Lower lobe of right lung (tissue), 2 donors: ENCODE results near the gene DPYD. TPM values are rescaled to one million over a fixed set of nuclear protein-coding genes. Genes with fewer than 3 reads are reported as not detected.

Experiments
- ATAC-seq, 2 donors: fragments of 200-7000 bp; cut with Tn5 transposase; one replicate each; pipeline ENCODE4 v1.9.1; 2020 to 2022; ENCODE audit warnings: mild to moderate bottlenecking in 2 of 2, moderate library complexity in 2 of 2
- DNase-seq: peaks from one replicate; pipeline ENCODE4 v3.0.0-alpha.2; 2020
- H3K27ac ChIP-seq: fragments of 200-600 bp; one replicate; pipeline ENCODE4 v1.8.0; 2022
- H3K27me3 ChIP-seq: fragments of 200-600 bp; one replicate; pipeline ENCODE4 v1.8.0; 2022; ENCODE audit warnings: low read depth
- H3K36me3 ChIP-seq: fragments of 200-600 bp; one replicate; pipeline ENCODE4 v1.8.0; 2022; ENCODE audit warnings: mild to moderate bottlenecking
- H3K4me1 ChIP-seq: fragments of 200-600 bp; one replicate; pipeline ENCODE4 v1.8.0; 2022
- H3K4me3 ChIP-seq: fragments of 200-600 bp; one replicate; pipeline ENCODE4 v1.8.0; 2022; ENCODE audit warnings: mild to moderate bottlenecking
- H3K9me3 ChIP-seq: fragments of 200-600 bp; one replicate; pipeline ENCODE4 v1.8.0; 2022
- CTCF ChIP-seq: fragments of 200-600 bp; IDR thresholded peaks from one replicate; pipeline ENCODE4 v1.8.0; 2022; ENCODE audit warnings: antibody characterized with exemption, mild to moderate bottlenecking
- intact Hi-C: fragments of 100-400 bp; cut with DNase I; formaldehyde crosslinking; loops from one replicate; pipeline ENCODE4 v1.11.0; 2022
- total RNA-seq: library from RNA; stranded (reverse); fragmentation: NEBNext Ultra II Directional; extraction: Animal tissue kit (Norgen Biotek cat#: 25700); gene quantifications from one replicate; pipeline ENCODE4 v1.2.1, GENCODE V29; 2021
- donor health status: DM: no; HTN: yes; CAD: no; lungs with severe emphysema.

DPYD gene
- total RNA-seq, 1 donor from 2014 or later = 91.9 TPM

GRCh38 chr1:97619706-97620105 is 301.1 kb downstream of the DPYD start:
- DNase-seq (no peak), ATAC-seq (no peak)
- no peaks in the 10 kb centered on the region for H3K27me3 ChIP-seq
- H3K4me1 ChIP-seq = no peaks in the 10 kb centered on the region
- no peaks in the 10 kb centered on the region for H3K36me3 ChIP-seq
- H3K4me3 ChIP-seq = no peak overlapping the region
- H3K27ac ChIP-seq = no peak overlapping the region
- intact Hi-C loops = no loop called here
- no peaks in the 10 kb centered on the region for H3K9me3 ChIP-seq
- no peak for TF ChIP-seq CTCF

- DNase-seq (no peak), ATAC-seq (no peak)
- no peaks in the 10 kb centered on the region for H3K27me3 ChIP-seq
- no peak overlapping the region for H3K4me3 ChIP-seq
- no peaks in the 10 kb centered on the region for H3K36me3 ChIP-seq
- no peak for TF ChIP-seq CTCF
- no peaks in the 10 kb centered on the region for H3K9me3 ChIP-seq
- no peaks in the 10 kb centered on the region for H3K4me1 ChIP-seq
- no peak overlapping the region for H3K27ac ChIP-seq
- intact Hi-C loops = no loop called here
Measured at GRCh38 chr1:97610748-97611147, 310.1 kb downstream of the DPYD start.

- TF ChIP-seq CTCF = no peak
- Histone ChIP-seq H3K9me3 (no peaks in the 10 kb centered on the region), H3K27ac (no peak overlapping the region), H3K36me3 (no peaks in the 10 kb centered on the region), H3K27me3 (no peaks in the 10 kb centered on the region), H3K4me1 (no peaks in the 10 kb centered on the region), H3K4me3 (no peak overlapping the region)
- DNase-seq (no peak), ATAC-seq (no peak)
- intact Hi-C loops = no loop called here
Measured at GRCh38 chr1:97610102-97610501, 310.7 kb downstream of the DPYD start.

- no peaks in the 10 kb centered on the region for H3K4me1 ChIP-seq
- TF ChIP-seq CTCF = no peak
- H3K9me3 ChIP-seq = no peaks in the 10 kb centered on the region
- no peak overlapping the region for H3K4me3 ChIP-seq
- DNase-seq = no peak
- intact Hi-C loops = no loop called here
- H3K36me3 ChIP-seq = no peaks in the 10 kb centered on the region
- no peak for ATAC-seq
- no peak overlapping the region for H3K27ac ChIP-seq
- no peaks in the 10 kb centered on the region for H3K27me3 ChIP-seq
Measured at GRCh38 chr1:97608272-97608671, 312.6 kb downstream of the DPYD start.

GRCh38 chr1:97603776-97604175 is 317.1 kb downstream of the DPYD start:
- TF ChIP-seq CTCF = no peak
- Histone ChIP-seq H3K36me3 (no peaks in the 10 kb centered on the region), H3K9me3 (no peaks in the 10 kb centered on the region), H3K27ac (no peak overlapping the region), H3K4me1 (no peaks in the 10 kb centered on the region), H3K4me3 (no peak overlapping the region), H3K27me3 (no peaks in the 10 kb centered on the region)
- ATAC-seq (no peak), DNase-seq (no peak)
- intact Hi-C loops = no loop called here

GRCh38 chr1:97603218-97603617 is 317.6 kb downstream of the DPYD start:
- DNase-seq = no peak
- no peaks in the 10 kb centered on the region for H3K27me3 ChIP-seq
- H3K27ac ChIP-seq = no peak overlapping the region
- H3K4me1 ChIP-seq = no peaks in the 10 kb centered on the region
- intact Hi-C loops = no loop called here
- H3K9me3 ChIP-seq = no peaks in the 10 kb centered on the region
- TF ChIP-seq CTCF = no peak
- no peaks in the 10 kb centered on the region for H3K36me3 ChIP-seq
- no peak for ATAC-seq
- no peak overlapping the region for H3K4me3 ChIP-seq
